ENCODE data around the gene P2RX6.
"Not testable (repeated sequence)": the region's sequence is repeated elsewhere in the genome, so short reads cannot be mapped to it uniquely, and the experiment has no call there.

P2RX6 gene

GRCh38 chr22:21061660-21062321, 46.8 kb downstream of the P2RX6 start:
- not testable (repeated sequence) for DNase-seq

GRCh38 chr22:21064425-21064824, 49.5 kb downstream of the P2RX6 start:
- DNase-seq: not testable (repeated sequence)

- no peak for DNase-seq
Observed at GRCh38 chr22:21064917-21065864, 50.2 kb downstream of the P2RX6 start.

GRCh38 chr22:21067075-21067900, 52.3 kb downstream of the P2RX6 start:
- DNase-seq: no peak

- no peak for DNase-seq
Observed at GRCh38 chr22:21067901-21068680, 53.1 kb downstream of the P2RX6 start.

- DNase-seq: no peak
Observed at GRCh38 chr22:21068681-21069276, 53.8 kb downstream of the P2RX6 start.

GRCh38 chr22:21069375-21069774, 54.4 kb downstream of the P2RX6 start:
- no peak for DNase-seq

GRCh38 chr22:21070690-21071615, 56.0 kb downstream of the P2RX6 start:
- no peak for DNase-seq

GRCh38 chr22:21071796-21072195, 56.8 kb downstream of the P2RX6 start:
- DNase-seq: not testable (repeated sequence)

GRCh38 chr22:21073023-21073422, 58.1 kb downstream of the P2RX6 start:
- no peak for DNase-seq

GRCh38 chr22:21073482-21073881, 58.5 kb downstream of the P2RX6 start:
- DNase-seq: no peak

GRCh38 chr22:21074102-21074715, 59.2 kb downstream of the P2RX6 start:
- DNase-seq: no peak

- no peak for DNase-seq
Observed at GRCh38 chr22:21075516-21076138, 60.7 kb downstream of the P2RX6 start.

GRCh38 chr22:21076912-21077625, 62.1 kb downstream of the P2RX6 start:
- no peak for DNase-seq

Measured in DMS 273 treated with DMSO at 0.1 percent for 48 hours (cell line).